ENCODE measurements around the gene CCT8L2.
"Not testable (repeated sequence)": the region's sequence is repeated elsewhere in the genome, so short reads cannot be mapped to it uniquely, and the experiment has no call there.

Gene CCT8L2

DNA sequence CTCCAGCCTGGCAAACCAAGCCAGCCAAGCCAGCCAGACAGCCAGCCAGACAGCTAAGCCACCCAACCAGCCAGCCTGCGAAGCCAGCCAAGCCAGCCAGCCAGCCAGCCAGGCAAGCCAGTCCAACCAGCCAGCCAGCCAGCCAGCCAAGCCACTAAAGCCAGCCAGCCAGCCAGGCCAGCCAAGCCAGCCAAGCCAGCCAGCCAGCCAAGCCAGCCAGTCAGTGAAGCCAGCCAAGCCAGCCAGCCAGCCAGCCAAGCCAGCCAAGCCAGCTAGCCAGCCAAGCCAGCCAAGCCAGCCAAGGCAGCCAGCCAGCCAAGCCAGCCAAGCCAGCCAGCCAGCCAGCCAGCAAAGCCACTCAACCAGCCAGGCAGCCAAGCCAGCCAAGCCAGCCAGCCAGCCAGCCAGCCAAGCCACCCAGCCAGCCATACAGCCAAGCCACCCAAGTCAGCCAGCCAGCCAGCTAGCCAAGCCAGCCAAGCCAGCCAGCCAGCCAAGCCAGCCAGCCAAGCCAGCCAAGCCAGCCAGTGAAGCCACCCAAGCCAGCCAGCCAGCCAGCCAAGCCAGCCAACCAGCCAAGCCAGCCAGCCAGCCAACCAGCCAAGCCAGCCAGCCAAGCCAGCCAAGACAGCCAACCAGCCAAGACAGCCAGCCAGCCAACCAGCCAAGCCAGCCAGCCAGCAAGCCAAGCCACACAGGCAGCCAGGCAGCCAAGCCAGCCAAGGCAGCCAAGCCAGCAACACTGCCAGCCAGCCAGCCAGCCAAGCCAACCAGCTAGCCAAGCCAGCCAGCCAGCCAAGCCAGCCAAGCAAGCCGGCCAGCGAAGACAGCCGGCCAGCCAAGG, 29.7 kb downstream of the CCT8L2 start:
- TF ChIP-seq POLR2AphosphoS5 (IDR thresholded peaks at IDR 0.05; ENCODE audit: low read depth, low read length) (no peak), SPI1 (IDR thresholded peaks at IDR 0.05; ENCODE audit: low read depth, low read length) (no peak), POLR2A (IDR thresholded peaks at IDR 0.05; ENCODE audit: low read depth, low read length) (no peak), TAF1 (IDR thresholded peaks at IDR 0.05; ENCODE audit: low read depth, low read length) (no peak), PAX5 (IDR thresholded peaks at IDR 0.05; ENCODE audit: insufficient read depth, low read length, severe bottlenecking) (no peak), POU2F2 (IDR thresholded peaks at IDR 0.05; ENCODE audit: low read depth, low read length) (no peak)
- DNase-seq (ENCODE audit: insufficient read length, low spot score) (no peak), FAIRE-seq (no peak)

DNA sequence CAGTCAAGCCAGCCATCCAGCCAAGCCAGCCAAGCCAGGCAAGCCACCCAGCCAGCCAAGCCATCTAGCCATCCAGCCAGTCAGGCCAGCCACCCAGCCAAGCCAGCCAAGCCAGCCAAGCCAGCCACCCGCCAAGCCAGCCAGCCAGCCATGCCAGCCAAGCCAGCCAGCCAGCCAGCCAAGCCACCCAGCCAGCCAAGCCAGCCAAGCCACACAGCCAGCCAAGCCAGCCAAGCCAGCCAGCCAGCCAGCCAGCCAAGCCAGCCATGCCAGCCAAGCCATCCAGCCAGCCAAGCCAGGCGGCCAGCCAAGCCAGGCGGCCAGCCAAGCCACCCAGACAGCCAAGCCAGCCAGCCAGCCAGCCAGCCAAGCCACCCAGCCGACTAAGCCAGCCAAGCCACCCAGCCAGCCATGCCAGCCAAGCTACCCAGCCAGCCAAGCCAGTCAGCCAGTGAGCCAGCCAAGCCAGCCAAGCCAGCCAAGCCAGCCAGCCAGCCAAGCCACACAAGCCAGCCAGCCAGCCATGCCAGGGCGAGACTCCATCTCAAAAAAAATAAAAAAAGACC, 31.4 kb downstream of the CCT8L2 start:
- not testable (repeated sequence) for DNase-seq (ENCODE audit: insufficient read length, low spot score); FAIRE-seq

DNA sequence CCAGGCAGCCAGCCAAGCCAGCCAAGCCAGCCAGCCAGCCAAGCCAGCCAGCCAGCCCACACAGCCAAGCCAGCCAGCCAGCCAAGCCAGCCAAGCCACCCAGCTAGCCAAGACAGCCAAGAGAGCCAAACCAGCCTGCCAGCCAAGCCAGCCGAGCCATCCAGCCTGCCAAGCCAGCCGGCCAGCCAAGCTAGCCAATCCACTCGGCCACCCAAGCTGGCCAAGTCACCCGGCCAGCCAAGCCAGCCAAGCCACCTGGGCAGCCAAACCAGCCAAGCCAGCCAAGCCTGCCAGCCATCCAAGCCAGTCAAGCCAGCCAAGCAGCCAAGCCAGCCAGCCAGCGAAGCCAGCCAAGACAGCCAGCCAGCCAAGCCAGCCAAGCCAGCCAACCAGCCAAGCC, 32.0 kb downstream of the CCT8L2 start:
- not testable (repeated sequence) for FAIRE-seq; DNase-seq (ENCODE audit: insufficient read length, low spot score)

DNA sequence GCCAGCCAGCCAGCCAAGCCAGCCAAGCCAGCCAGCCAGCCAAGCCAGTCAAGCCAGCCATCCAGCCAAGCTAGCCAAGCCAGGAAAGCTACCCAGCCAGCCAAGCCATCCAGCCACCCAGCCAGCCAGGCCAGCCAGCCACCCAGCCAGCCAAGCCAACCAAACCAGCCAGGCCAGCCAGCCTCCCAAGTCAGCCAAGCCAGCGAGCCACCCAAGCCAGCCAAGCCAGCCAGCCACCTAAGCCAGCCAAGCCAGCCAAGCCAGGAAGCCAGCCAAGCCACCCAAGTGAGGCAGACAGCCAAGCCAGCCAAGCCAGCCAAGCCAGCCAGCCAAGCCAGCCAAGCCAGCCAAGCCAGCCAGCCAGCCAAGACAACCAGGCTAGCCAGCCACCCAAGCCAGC, 32.6 kb downstream of the CCT8L2 start:
- FAIRE-seq; DNase-seq (ENCODE audit: insufficient read length, low spot score): not testable (repeated sequence)

DNA sequence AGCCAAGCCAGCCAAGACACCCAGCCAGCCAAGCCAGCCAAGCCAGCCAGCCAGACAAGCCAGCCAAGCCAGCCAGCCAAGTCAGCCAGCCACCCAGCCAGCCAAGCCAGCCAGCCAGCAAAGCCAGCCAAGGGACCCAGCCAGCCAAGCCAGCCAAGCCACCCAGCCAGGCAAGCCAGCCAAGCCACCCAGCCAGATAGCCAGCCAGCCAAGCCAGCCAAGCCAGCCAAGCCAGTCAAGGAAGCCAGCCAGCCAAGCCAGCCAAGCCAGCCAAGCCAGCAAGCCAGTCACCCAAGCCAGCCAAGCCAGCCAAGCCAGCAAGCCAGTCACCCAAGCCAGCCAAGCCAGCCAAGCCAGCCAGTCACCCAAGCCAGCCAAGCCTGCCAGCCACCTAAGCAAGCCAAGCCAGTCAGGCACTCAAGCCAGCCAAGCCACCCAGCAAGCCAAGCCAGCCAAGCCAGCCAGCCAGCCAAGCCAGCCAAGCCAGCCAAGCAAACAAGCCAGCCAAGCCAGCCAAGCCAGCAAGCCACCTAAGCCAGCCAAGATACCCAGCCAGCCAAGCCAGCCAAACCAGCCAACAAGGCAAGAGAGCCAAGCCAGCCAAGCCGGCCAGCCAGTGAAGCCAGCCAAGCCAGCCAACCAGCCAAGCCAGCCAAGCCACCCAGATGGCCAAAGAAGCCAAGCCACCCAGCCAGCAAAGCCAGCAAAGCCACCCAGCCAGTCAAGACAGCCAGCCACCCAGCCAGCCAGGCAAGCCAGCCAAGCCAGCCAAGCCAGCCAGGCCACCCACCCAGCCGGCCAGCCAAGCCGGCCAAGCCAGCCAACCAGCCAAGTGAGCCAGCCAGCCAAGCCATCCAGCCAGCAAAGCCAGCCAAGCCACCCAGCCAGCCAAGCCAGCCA, 33.3 kb downstream of the CCT8L2 start:
- no peak for TF ChIP-seq POLR2A (IDR thresholded peaks at IDR 0.05; ENCODE audit: low read depth, low read length)
- TF ChIP-seq POLR2AphosphoS5 (IDR thresholded peaks at IDR 0.05; ENCODE audit: low read depth, low read length): no peak
- no peak for TF ChIP-seq PAX5 (IDR thresholded peaks at IDR 0.05; ENCODE audit: insufficient read depth, low read length, severe bottlenecking)
- no peak for TF ChIP-seq POU2F2 (IDR thresholded peaks at IDR 0.05; ENCODE audit: low read depth, low read length)
- TF ChIP-seq TAF1 (IDR thresholded peaks at IDR 0.05; ENCODE audit: low read depth, low read length): no peak
- no peak for TF ChIP-seq SPI1 (IDR thresholded peaks at IDR 0.05; ENCODE audit: low read depth, low read length)
- DNase-seq (ENCODE audit: insufficient read length, low spot score) (no peak), FAIRE-seq (no peak)

GRCh38 chr22:16558376-16558945, 34.1 kb downstream of the CCT8L2 start:
- not testable (repeated sequence) for DNase-seq (ENCODE audit: insufficient read length, low spot score); FAIRE-seq

DNA sequence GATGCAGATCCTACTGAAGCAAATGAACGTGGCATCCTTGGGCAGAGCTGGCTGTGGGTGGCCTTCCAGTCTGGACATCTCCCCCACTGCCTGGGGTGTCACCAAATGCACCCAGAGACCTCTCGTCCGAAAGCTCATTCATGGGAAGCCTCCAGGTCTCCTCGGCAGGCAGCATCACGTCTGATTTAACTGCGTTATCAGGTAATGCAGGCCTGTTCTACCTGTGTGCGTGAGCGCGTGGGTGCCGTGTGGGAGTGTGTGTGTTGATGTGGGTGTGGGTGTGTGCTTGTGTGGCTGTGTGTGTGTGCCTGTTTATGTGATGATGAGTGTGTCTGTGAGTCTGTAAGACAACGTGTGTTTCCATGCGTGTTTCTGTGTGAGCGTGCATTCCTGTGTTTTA, 35.1 kb downstream of the CCT8L2 start:
- DNase-seq (ENCODE audit: insufficient read length, low spot score); FAIRE-seq: not testable (repeated sequence)

DNA sequence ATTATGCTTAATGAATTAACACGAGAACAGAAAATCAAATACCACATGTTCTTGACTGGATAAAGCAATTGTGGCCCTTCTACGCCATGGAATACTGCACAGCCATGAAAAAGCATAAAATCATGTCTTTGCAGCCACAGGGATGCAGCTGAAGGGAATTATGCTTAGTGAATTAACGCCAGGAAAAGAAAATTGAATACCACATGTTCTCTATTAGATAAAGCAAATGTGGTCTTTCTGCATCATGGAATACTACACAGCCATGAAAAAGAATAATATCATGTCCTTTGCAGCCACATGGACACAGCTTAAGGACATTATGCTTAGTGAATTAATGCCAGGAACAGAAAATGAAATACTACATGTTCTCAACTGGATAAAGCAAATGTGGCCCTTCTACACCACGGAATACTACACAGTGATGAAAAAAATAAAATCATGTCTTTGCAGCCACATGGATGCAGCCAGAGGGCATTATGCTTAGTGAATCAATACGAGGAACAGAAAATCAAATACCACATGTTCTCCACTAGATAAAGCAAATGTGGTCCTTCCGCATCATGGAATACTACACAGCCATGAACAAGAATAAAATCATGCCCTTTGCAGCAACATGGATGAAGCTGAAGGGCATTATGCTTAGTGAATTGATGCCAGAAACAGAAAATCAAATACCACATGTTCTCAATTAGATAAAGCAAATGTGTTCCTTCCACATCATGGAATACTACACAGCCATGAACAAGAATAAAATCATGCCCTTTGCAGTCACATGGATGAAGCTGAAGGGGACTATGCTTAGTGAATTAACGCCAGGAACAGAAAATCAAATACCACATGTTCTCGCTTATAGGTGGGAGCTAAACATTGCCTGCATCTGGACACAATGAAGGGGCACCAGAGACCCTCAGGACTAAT, 37.3 kb downstream of the CCT8L2 start:
- FAIRE-seq: not testable (repeated sequence)

GRCh38 chr22:16543310-16543709, 49.3 kb downstream of the CCT8L2 start:
- FAIRE-seq; DNase-seq (ENCODE audit: insufficient read length, low spot score): not testable (repeated sequence)

More for the DNA sequence above, 37.3 kb downstream of the CCT8L2 start:
- not testable (repeated sequence) for DNase-seq (ENCODE audit: insufficient read length, low spot score)

Measured in GM12891 (cell line).